ENCODE results near the gene MED31. TPM values are rescaled to one million over a fixed set of nuclear protein-coding genes. Genes with fewer than 3 reads are reported as not detected.

The MED31 gene
- total and polyA plus RNA-seq, 2 of the 13 experiments (the other 11 are each of a cell fraction or from before 2014, with no cell fraction given): 19.0 to 20.9 TPM

DNA sequence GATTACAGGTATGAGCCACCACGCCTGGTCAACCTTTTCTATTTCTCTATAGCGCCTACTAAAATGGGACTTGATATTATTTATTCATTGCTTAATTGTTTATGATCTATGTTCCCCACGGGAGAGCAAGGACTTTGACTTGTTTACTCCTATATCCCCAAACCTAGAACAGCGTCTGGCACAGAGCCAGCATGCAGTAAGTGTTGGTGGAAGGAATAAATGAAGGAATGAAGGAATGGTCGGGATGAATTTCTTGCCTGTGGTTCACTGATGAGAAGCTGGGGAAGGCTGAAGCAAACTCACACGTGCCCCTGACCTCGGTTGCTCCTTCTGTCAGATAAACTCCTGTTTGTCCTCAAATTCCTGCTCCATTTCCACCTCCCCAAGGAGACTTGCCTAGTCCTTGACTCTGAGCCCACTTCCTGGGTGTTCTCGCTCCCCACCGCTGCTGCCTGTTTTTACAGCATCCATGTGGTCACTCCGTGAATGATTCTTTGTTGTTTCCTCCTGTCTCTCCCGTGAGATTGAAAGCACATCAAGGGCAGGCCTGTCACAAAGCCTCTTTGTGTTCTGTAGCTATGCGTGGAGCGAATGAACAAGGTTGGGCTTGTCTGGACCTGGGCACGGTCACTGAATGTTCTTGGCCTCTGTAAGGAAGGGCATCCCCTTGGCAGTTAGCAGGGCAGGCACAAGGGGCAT is 17.5 kb upstream of the MED31 start (continued):
- TF ChIP-seq ARID5B (CRISPR knock-in tag; IDR thresholded peaks at IDR 0.05): peak; percentile 58
- TF ChIP-seq ZFY (CRISPR knock-in tag; IDR thresholded peaks at IDR 0.05): 0 out of 2 replicates have a peak, but pooled peaks have one; percentile 15
- no peak for TF ChIP-seq SOX13 (IDR thresholded peaks at IDR 0.05)
- peak in 1 of 2 experiments; percentile 64; a peak in 1 of 4 replicates for TF ChIP-seq SOX13 (CRISPR knock-in tag; conservative IDR thresholded peaks at IDR 0.05 in 1 of 2, IDR thresholded peaks at IDR 0.05 in 1 of 2)
- TF ChIP-seq ELF1 (CRISPR knock-in tag; IDR thresholded peaks at IDR 0.05): peak; percentile 34; the same call in 1 of the 2 replicates
- TF ChIP-seq SOX6 (IDR thresholded peaks at IDR 0.05): no peak
- TF ChIP-seq SOX6 (CRISPR knock-in tag; IDR thresholded peaks at IDR 0.05): 0 out of 2 replicates have a peak, but pooled peaks have one; percentile 7
- no peak for TF ChIP-seq DPF2 (CRISPR knock-in tag; IDR thresholded peaks at IDR 0.05; ENCODE audit: borderline replicate concordance, low read depth)

GRCh38 chr17:6668219-6668618 is 16.8 kb upstream of the MED31 start:
- Histone ChIP-seq H3K79me2 (ENCODE audit: insufficient read depth, low read length) (no peaks in the 10 kb centered on the region), H3K9ac (ENCODE audit: insufficient read depth, low read depth, low read length) (no peak overlapping the region), H4K20me1 (ENCODE audit: insufficient read depth, low read length) (no peaks in the 10 kb centered on the region), H3K4me3 (replicated peaks in 1 of 3; ENCODE audit: insufficient read depth in 1 of 3, low read depth in 2 of 3, low read length in 3 of 3) (no peak overlapping the region), H3K27ac (ENCODE audit: extremely low read length, insufficient read depth, low read length) (no peak overlapping the region), H3K27me3 (ENCODE audit: control insufficient read depth in 1 of 2, insufficient read depth in 2 of 2, low read length in 2 of 2) (no peaks in the 10 kb centered on the region), H3K4me1 (ENCODE audit: insufficient read depth, low read length) (peaks cover 51% of the 10 kb centered on the region), H2AFZ (ENCODE audit: low read length) (no peak overlapping the region), H3K9me3 (ENCODE audit: low read length) (no peaks in the 10 kb centered on the region), H3K4me2 (ENCODE audit: low read depth, low read length) (no peak overlapping the region), H3K36me3 (replicated peaks in 1 of 2; ENCODE audit: control insufficient read depth in 1 of 2, insufficient read depth in 2 of 2, low read length in 2 of 2) (no peaks in the 10 kb centered on the region)
- FAIRE-seq: no peak
- POLR2A ChIA-PET: interaction anchor here (3.8 to 4.3 kb wide), 2 partner anchors 33 to 44 kb away, joined by 29 to 33 read pairs; partner anchors contain the start of gene SLC13A5
- WGBS (ENCODE audit: low lambda C conversion rate): 95% methylated on average over 17 of the region's 17 CpGs
- ATAC-seq: no peak
- intact Hi-C loops (cut with micrococcal nuclease; ENCODE audit: unreplicated experiment): no loop called here
- TF ChIP-seq MBD4 (IDR thresholded peaks at IDR 0.05; ENCODE audit: borderline replicate concordance, low read length) (no peak), TARDBP (CRISPR knock-in tag; IDR thresholded peaks at IDR 0.05) (no peak), ZNF3 (CRISPR knock-in tag; IDR thresholded peaks at IDR 0.05) (no peak), TOPORS (CRISPR knock-in tag; IDR thresholded peaks at IDR 0.05) (no peak), SIN3A (IDR thresholded peaks at IDR 0.05; ENCODE audit: borderline replicate concordance, low read depth, low read length) (no peak), SMC3 (IDR thresholded peaks at IDR 0.05; ENCODE audit: low read length) (no peak), NFRKB (IDR thresholded peaks at IDR 0.05) (no peak), ZNF691 (CRISPR knock-in tag; IDR thresholded peaks at IDR 0.05; ENCODE audit: borderline replicate concordance, low read depth) (no peak), U2AF1 (optimal IDR thresholded peaks at IDR 0.05; ENCODE audit: low read depth, low read length) (no peak), JUND (CRISPR knock-in tag; IDR thresholded peaks at IDR 0.05) (no peak), MATR3 (CRISPR knock-in tag; IDR thresholded peaks at IDR 0.05) (no peak), ZNF674 (CRISPR knock-in tag; IDR thresholded peaks at IDR 0.05; ENCODE audit: low read depth) (no peak), SAP130 (CRISPR knock-in tag; IDR thresholded peaks at IDR 0.05; ENCODE audit: low read depth) (no peak)
- CTCF ChIA-PET (ENCODE audit: low intra/inter-chr PET ratio, low total read pairs): interaction anchor here (1.2 kb wide), 1 partner anchor 45 kb away, joined by 4 read pairs; the partner anchor contains the start of gene SLC13A5
- no TSS peak for BruUV-seq (replicated peaks)
- in situ Hi-C loops (cut with HindIII; ENCODE audit: extremely low pct_ligation_motif_present, low pct_unique_long_range_greater_than_20kb): loop anchor here (5.0 to 10.0 kb wide), 3 partner anchors 44 to 347 kb away; partner anchors contain the start of genes RNASEK, SLC13A5 and TEKT1
- DNase-seq (ENCODE audit: low spot score): no peak

Data from HepG2 (cell line).